ENCODE data around the gene GPATCH4.

DNA sequence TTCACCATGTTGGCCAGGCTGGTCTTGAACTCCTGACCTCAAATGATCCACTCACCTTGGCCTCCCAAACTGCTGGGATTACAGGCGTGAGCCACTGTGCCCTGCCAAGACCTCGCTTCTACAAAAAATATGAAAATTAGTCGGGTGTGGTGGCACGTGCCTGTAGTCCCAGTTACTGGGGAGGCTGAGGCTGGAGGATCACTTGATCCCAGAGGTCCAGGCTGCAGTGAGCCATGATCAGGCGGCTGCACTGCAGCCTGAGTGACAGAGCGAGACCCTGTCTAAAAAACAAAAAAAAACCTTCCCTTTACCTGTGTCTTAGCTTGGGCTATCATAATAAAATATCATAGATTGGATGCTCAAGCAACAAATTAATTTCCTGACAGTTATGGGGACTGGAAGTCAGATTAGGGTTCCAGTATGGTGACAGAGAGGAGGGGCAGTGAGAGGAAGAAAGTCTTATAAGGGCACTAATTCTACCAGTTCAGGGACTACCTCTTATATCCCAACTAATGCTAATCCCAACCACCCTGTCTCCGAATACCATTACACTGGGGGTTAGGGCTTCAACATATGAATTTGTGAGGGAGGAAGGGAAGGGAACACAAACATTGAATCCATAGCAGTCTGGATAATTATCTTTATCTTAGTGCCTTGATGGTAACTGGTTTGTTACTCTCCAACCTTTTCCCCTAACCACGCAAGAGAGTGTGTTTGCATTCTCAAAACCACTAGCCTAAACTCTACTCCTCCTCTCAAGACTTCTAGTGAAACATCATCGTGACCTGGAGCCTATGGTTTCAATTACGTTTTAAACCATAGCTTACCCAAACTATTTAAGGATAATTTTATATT is 10.7 kb downstream of the GPATCH4 start:
- TF ChIP-seq GABPA (IDR thresholded peaks at IDR 0.05; ENCODE audit: low read depth) (no peak), PML (IDR thresholded peaks at IDR 0.05; ENCODE audit: low read length) (no peak; the same call in 1 of the 2 replicates), ZSCAN29 (IDR thresholded peaks at IDR 0.05) (no peak), POLR2AphosphoS2 (IDR thresholded peaks at IDR 0.05; ENCODE audit: low read depth, low read length) (no peak), HCFC1 (IDR thresholded peaks at IDR 0.05; ENCODE audit: low read length) (no peak)
- TF ChIP-seq, protein P1, sequence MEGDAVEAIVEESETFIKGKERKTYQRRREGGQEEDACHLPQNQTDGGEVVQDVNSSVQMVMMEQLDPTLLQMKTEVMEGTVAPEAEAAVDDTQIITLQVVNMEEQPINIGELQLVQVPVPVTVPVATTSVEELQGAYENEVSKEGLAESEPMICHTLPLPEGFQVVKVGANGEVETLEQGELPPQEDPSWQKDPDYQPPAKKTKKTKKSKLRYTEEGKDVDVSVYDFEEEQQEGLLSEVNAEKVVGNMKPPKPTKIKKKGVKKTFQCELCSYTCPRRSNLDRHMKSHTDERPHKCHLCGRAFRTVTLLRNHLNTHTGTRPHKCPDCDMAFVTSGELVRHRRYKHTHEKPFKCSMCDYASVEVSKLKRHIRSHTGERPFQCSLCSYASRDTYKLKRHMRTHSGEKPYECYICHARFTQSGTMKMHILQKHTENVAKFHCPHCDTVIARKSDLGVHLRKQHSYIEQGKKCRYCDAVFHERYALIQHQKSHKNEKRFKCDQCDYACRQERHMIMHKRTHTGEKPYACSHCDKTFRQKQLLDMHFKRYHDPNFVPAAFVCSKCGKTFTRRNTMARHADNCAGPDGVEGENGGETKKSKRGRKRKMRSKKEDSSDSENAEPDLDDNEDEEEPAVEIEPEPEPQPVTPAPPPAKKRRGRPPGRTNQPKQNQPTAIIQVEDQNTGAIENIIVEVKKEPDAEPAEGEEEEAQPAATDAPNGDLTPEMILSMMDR (IDR thresholded peaks at IDR 0.05 in 2 of 3, conservative IDR thresholded peaks at IDR 0.05 in 1 of 3; ENCODE audit: control insufficient read depth in 2 of 3, extremely low read depth in 1 of 3, insufficient read depth in 1 of 3, low read depth in 3 of 3, low read length in 3 of 3) = no peak
